ENCODE measurements around the gene UROC1. TPM values are rescaled to one million over a fixed set of nuclear protein-coding genes. Genes with fewer than 3 reads are reported as not detected.

UROC1 gene
- total RNA-seq, 2 donors from 2014 or later: not detected

DNA sequence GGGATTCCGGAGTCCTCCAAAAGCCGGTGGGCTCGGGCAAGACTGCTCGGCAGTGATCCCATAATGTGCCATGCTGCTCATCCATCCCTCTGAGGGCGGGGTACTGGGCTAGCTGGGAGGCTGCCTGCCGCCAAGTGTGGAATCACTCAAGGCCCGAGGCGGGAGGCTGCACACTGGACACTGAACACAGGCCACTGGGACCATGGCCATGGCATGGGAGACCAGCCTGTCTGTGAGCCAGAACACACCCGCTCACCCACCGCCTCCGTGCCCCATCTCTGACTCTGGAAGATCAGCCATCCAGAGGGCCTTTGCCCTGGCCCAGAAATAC lies 39.8 kb upstream of the UROC1 start:
- intact Hi-C loops (cut with DNase I): no loop called here
- DNase-seq: peak in 1 of 4 donors; percentile 0
- WGBS, 2 donors: 87 to 93% methylated on average over 5 to 11 of the region's 11 CpGs

DNA sequence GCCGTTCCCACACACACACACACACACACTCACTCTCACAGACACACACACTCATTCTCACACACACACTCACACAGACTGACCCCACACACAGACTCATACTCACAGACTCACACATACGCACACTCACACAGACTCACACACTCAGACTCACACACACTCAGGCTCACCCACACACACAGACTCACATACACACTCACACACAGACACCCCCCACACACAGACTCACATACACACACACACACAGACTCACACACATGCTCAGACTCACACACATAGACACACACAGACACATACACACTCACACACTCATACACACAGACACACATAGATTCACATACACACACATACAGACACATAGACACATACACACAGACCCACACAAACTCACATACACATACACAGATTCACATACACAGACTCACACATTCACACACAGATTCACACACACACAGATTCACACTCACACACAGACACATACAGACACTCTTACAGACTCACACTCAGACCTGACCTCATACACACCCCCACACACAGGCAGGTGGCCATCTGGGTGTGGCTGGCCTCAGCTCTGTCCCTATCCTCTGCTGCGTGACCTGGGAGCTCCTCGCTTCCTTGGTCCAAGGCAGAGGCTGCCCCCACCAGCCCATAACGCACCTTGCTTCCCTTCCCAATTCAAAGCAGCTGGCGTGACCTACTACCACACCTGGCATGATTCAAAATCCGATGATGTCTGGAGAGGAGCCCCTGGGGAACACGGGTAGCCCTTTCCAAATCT lies 39.3 kb upstream of the UROC1 start:
- WGBS, 2 donors: 80 to 90% methylated on average over 3 to 8 of the region's 8 CpGs
- peak in 1 of 4 donors; percentile 0 for DNase-seq
- H3K27me3 ChIP-seq: no peaks in the 10 kb centered on the region
- no peaks in the 10 kb centered on the region for H3K4me1 ChIP-seq
- ATAC-seq: no peak
- TF ChIP-seq, protein P1, sequence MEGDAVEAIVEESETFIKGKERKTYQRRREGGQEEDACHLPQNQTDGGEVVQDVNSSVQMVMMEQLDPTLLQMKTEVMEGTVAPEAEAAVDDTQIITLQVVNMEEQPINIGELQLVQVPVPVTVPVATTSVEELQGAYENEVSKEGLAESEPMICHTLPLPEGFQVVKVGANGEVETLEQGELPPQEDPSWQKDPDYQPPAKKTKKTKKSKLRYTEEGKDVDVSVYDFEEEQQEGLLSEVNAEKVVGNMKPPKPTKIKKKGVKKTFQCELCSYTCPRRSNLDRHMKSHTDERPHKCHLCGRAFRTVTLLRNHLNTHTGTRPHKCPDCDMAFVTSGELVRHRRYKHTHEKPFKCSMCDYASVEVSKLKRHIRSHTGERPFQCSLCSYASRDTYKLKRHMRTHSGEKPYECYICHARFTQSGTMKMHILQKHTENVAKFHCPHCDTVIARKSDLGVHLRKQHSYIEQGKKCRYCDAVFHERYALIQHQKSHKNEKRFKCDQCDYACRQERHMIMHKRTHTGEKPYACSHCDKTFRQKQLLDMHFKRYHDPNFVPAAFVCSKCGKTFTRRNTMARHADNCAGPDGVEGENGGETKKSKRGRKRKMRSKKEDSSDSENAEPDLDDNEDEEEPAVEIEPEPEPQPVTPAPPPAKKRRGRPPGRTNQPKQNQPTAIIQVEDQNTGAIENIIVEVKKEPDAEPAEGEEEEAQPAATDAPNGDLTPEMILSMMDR (IDR thresholded peaks at IDR 0.05): no peak
- no peak for TF ChIP-seq POLR2A (IDR thresholded peaks at IDR 0.05)
- peaks cover 0 to 7% (median 0%) of the 10 kb centered on the region in 3 donors for H3K9me3 ChIP-seq
- no peaks in the 10 kb centered on the region for H3K36me3 ChIP-seq (replicated peaks in 1 of 2; ENCODE audit: insufficient read depth in 1 of 2, low read depth in 2 of 2)
- no peak overlapping the region for H3K27ac ChIP-seq
- intact Hi-C loops (cut with DNase I): no loop called here
- no peak overlapping the region for H3K4me3 ChIP-seq

More for the DNA sequence above, 39.8 kb upstream of the UROC1 start:
- no peak for TF ChIP-seq POLR2A (IDR thresholded peaks at IDR 0.05)
- TF ChIP-seq, protein P1 (IDR thresholded peaks at IDR 0.05): no peak
- no peak overlapping the region for H3K27ac ChIP-seq
- H3K9me3 ChIP-seq: peaks cover 0 to 7% (median 0%) of the 10 kb centered on the region in 3 donors
- no peak overlapping the region for H3K4me3 ChIP-seq
- no peaks in the 10 kb centered on the region for H3K4me1 ChIP-seq
- H3K27me3 ChIP-seq: no peaks in the 10 kb centered on the region
- no peak for ATAC-seq
- no peaks in the 10 kb centered on the region for H3K36me3 ChIP-seq (replicated peaks in 1 of 2; ENCODE audit: insufficient read depth in 1 of 2, low read depth in 2 of 2)

DNA sequence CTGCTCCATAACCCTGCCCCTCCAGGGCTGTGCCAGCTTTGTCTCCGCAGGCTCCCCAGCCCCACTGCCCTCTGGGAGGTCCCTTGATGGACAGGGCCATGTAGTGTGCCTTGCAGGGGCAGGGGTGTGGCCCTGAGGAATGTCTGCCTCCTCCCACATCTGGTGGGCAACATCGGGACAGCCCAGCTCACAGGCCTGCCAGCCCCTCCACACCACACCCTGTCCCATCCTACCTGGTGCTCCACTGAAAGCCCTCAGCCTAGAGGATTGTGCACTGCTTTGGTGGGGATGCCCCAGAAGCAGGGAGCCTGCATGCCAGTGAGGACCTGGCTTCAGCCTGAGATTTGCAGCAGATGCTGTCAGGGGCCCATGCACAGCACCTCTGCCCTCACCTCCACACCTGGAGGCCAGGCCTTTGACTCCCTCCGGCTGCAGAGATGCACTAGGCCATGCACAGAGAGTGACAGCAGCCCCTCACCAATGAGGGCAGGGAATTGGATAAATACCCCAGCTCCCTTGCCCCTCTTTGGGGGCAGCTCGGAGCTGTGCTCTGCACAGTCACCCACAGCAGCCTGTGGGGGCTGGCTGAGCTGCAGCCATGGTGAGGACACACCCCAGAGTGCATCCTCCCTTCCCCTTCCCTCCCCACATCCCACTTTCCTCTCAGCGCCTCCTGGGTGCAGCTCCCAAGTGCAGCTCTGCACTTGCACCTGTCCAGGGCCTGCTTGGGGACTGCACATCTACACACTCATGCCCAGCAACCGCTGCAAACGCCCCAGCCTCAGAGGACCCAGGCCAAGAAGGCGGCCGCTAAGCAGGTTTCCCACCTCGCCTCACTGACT lies 38.4 kb upstream of the UROC1 start:
- Histone ChIP-seq H3K27me3 (no peaks in the 10 kb centered on the region), H3K36me3 (replicated peaks in 1 of 2; ENCODE audit: insufficient read depth in 1 of 2, low read depth in 2 of 2) (no peaks in the 10 kb centered on the region), H3K4me1 (no peaks in the 10 kb centered on the region), H3K9me3 (no peaks in the 10 kb centered on the region), H3K27ac (no peak overlapping the region), H3K4me3 (no peak overlapping the region)
- WGBS, 2 donors: 69% methylated on average over 9 of the region's 10 CpGs
- TF ChIP-seq, protein P1 (IDR thresholded peaks at IDR 0.05): no peak
- no peak for TF ChIP-seq POLR2A (IDR thresholded peaks at IDR 0.05)
- no peak for ATAC-seq
- intact Hi-C loops (cut with DNase I): no loop called here
- no peak for DNase-seq

DNA sequence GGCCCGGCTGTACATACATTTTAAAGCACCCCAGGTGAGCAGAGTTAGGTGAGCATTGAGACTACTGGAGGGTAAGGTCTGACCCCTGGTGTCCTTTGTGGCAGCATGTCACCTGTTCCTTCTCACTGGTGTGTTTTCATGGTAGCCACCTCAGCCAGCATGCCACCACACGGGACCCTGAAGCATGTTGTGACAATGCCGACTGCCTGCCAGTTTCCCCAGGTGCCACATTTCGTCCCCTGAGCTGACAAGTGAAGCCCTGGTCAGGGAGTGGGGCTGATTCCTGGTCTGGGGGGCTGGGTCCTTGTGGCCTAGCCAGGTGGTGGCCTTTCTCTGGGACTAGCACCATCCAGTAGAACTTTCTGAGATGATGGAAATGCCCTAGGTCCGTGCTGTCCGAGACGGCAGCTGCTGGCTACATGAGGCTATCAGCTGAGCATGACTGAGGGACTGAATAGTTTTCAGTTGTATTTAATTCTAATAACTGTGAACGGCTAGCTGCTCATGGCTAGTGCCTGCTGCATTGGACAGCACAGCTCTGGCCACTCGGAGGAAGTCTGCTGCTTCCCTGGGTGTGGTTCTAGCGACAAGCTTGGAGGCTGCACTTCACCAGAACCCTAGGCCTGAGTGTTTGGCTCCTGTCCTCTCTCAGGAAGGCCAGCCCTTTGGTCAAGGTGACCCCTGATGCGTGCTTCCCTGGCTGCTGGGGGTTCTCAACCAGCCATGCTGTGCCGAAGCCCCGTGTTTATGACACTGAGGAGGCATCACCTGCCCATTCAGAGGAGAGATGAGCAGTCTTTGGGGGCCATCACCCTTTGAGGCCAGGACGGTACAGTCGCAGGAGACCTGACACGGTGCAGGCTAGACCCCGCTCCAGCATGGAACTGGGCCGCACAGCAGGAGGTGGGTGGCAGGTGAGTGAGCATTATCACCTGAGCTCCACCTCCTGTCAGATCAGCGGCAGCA lies 37.3 kb upstream of the UROC1 start:
- 82 to 85% methylated on average over 7 to 19 of the region's 19 CpGs for WGBS, 2 donors
- ATAC-seq (no peak), DNase-seq (peak in 1 of 4 donors; percentile 1)
- no peaks in the 10 kb centered on the region for H3K9me3 ChIP-seq
- no peak for TF ChIP-seq POLR2A (IDR thresholded peaks at IDR 0.05)
- TF ChIP-seq, protein P1 (IDR thresholded peaks at IDR 0.05): no peak
- H3K4me3 ChIP-seq: no peak overlapping the region
- H3K36me3 ChIP-seq (replicated peaks in 1 of 2; ENCODE audit: insufficient read depth in 1 of 2, low read depth in 2 of 2): no peaks in the 10 kb centered on the region
- H3K27ac ChIP-seq: no peak overlapping the region
- H3K4me1 ChIP-seq: no peaks in the 10 kb centered on the region
- intact Hi-C loops (cut with DNase I): no loop called here
- H3K27me3 ChIP-seq: no peaks in the 10 kb centered on the region

All from body of pancreas (tissue), 4 donors.